Fibroblast of pulmonary artery (primary cell): ENCODE results near the gene DLG5.

ENCODE experiments used
- DNase-seq: peaks from one replicate; pipeline ENCODE4 v3.0.0-alpha.2; 2010; ENCODE audit warnings: low read depth
- H3K4me3 ChIP-seq: replicated peaks from 2 replicates; pipeline ENCODE4 v1.5.1; 2011; ENCODE audit warnings: low read depth, mild to moderate bottlenecking, control low read depth, low read length, moderate library complexity
- TF ChIP-seq, protein P1 (sequence below): IDR thresholded peaks from 2 replicates; pipeline ENCODE4 v1.5.1; 2011; ENCODE audit warnings: mild to moderate bottlenecking, control low read depth, low read length, inconsistent platforms; ENCODE audit errors: missing control alignments

The DLG5 gene

DNA sequence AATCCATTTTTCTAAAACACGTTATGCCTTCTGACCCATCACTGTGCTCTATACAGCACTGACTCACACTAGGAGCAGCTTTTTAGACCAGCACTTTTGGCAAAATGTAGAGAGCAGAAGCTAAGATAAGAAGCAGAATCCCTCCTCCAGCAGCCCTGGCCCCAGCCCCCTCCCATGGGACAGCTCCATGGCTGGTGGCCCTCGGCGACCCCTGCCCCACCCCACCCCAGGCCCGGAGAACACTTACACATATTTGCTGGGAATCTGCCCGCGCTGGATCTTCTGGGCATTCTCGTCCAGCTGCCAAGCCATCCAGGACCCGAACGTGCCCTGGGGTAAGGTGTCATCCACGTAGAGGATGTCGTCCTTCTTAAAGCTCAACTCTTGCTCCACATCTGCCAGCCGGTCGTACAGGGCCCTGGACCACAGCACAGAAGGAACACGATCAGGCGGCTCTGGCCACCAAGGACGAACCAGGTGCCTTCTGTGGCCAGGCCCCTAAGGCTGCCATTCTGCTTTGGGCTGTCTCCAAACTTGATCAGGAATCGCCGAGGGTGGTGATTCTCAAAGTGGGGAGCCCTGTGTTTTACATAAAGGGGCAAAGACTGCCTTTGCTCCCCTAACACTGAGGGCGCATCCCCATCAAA lies 119.9 kb downstream of the DLG5 start:
- no peak overlapping the region for H3K4me3 ChIP-seq
- no peak for DNase-seq
- TF ChIP-seq, protein P1, sequence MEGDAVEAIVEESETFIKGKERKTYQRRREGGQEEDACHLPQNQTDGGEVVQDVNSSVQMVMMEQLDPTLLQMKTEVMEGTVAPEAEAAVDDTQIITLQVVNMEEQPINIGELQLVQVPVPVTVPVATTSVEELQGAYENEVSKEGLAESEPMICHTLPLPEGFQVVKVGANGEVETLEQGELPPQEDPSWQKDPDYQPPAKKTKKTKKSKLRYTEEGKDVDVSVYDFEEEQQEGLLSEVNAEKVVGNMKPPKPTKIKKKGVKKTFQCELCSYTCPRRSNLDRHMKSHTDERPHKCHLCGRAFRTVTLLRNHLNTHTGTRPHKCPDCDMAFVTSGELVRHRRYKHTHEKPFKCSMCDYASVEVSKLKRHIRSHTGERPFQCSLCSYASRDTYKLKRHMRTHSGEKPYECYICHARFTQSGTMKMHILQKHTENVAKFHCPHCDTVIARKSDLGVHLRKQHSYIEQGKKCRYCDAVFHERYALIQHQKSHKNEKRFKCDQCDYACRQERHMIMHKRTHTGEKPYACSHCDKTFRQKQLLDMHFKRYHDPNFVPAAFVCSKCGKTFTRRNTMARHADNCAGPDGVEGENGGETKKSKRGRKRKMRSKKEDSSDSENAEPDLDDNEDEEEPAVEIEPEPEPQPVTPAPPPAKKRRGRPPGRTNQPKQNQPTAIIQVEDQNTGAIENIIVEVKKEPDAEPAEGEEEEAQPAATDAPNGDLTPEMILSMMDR, result no peak

DNA sequence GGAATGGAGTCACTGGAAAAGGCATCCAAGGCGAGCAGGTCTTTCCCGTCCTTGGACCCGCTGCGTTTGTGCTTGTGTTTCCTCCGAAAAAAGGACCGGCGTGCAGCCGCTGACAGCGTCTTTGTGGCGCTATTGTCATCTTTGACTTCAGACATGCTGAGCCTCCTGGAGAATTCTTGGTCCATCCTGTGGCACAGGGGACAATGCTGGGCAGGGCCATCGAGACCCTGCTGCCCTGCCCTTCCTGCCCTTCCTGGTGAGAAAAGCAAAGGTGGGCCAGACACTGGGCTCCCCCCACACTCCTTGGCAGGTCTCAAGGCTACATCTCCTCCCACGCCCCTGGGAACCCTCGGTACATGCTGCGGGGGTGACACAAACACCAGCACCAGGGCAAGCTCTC lies 120.9 kb downstream of the DLG5 start:
- TF ChIP-seq, protein P1, result no peak
- H3K4me3 ChIP-seq, result no peak overlapping the region
- DNase-seq, result no peak

DNA sequence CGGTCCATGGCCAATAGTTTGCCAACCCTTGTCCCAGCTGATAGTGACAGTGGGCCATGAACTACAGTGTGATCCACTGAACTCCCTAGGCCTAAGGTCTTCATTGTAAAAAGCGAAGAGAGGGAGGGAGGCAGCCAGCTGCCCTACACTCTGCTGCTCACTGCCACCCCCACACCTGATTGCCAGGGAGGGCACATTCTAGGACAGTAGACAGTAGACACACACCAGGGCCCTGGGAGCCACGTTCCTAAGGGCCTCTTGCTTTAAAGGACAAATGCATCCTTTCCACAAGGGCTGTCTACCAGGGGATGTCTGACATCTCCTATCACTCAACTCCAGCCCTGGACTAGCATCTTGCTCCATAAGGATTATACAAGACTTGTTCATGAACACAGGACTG lies 122.2 kb downstream of the DLG5 start:
- TF ChIP-seq, protein P1, result no peak
- no peak for DNase-seq
- no peak overlapping the region for H3K4me3 ChIP-seq

DNA sequence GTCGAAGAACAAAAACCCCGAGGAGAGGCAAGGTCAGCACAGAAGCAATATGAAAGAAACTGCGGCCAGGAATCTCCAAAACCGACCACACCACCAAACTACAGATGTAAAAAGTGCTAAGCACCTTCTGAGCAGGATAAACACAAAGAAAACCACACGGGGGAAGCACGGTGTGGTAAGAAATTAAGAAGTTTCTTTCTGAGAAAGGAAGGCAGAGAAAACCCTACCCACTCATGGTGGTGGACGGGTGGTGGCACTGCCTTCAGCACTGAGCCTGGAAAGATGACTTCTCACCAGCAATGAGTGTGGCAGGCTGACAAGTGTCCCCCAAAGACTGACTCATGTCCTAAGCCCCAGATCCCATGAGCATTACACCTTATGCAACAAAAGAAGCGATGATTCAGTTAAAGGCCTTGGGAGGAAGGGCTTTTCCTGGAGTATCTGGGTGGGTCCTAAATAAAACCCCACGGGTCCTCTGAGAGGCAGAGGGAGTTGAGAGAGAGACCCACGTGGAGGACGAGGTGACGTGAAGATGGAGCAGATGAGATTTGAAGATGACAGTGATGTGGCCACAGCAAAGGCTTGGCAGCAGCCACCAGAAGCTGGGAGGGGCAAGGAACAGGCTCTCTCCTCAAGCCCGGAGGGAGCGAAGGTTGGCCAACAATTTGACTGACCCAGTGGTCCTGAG lies 124.9 kb downstream of the DLG5 start:
- no peak overlapping the region for H3K4me3 ChIP-seq
- TF ChIP-seq, protein P1, result no peak
- peak; percentile 13 for DNase-seq

DNA sequence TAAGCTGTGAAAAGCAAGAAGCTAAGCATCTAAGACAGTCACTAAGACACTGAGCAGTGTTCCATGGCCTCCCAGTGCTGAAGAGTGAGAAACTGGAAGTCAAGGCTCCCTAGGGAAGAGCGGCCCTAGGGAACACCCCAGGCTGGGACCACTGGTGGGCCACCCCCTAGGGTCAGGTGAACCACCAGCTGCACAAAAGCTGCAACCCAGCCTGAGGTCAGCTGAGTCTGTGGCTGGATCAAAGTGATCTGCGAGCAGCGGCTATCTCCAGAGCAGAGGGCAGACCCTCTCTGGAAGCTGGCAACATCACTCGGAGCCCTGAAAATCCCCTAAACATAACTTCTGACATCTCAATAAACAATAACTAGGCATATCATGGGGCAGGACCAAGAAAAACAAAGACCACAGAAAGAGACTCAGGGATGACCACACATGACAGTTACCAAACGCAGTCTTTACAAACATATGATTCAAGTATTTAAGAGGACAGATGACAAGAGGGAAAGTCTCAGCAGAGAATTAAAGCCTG lies 125.8 kb downstream of the DLG5 start:
- DNase-seq, result no peak
- H3K4me3 ChIP-seq, result no peak overlapping the region
- TF ChIP-seq, protein P1, result no peak

DNA sequence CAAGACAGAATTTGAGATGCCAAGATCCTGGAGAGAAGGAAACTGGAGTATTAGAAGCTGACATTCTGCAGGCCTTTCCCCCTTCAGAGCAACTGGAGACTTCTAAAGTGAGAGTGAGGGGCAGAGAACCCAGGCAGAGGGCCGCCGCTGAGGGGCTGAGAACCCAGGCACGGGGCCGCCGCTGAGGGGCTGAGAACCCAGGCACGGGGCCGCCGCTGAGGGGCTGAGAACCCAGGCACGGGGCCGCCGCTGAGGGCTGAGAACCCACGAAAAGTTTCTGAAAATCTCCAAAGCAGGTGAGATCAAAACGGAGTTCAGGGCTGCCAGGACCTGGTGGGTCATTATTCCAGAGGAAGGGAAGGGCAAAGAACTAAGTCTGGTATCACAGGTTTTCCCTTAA lies 126.2 kb downstream of the DLG5 start:
- no peak for DNase-seq
- H3K4me3 ChIP-seq, result no peak overlapping the region
- TF ChIP-seq, protein P1, result no peak
